DMS79 treated with DMSO at 0.1 percent for 48 hours (cell line): ENCODE measurements around the gene ADAMTS17.

ENCODE experiments used
- DNase-seq: peaks from one replicate; lab custom pipeline; 2025; lab: John Stamatoyannopoulos, UW

The ADAMTS17 gene

GRCh38 chr15:99999282-100000070, 342.3 kb downstream of the ADAMTS17 start:
- no peak for DNase-seq

- no peak for DNase-seq
Observed at GRCh38 chr15:99998661-99999101, 343.1 kb downstream of the ADAMTS17 start.

DNA sequence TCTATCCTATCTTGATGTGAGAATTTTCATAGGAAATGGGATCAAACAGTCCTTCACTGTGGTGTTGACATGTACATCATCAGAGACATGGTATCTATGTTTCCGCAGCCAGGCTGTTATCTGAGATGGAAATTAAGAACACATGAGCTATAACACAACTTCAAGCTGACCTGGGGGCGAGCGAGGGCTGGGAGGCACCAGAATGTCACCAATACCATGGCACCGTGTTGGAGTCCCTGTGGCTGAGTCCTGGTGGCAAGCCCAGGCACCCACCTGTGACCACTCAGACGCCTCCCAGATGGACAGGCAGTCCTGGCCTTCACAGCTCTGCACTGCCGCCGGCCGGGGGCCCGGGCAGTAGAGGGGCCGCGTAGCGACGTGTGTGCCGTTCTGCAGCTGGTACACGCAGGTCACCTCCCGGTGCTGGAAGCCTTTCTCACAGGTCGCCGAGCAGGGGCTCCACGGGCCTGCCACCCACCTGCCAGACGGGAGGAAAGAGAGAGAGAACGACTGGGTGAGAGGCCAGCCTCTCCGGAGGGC, 344.6 kb downstream of the ADAMTS17 start:
- no peak for DNase-seq

DNA sequence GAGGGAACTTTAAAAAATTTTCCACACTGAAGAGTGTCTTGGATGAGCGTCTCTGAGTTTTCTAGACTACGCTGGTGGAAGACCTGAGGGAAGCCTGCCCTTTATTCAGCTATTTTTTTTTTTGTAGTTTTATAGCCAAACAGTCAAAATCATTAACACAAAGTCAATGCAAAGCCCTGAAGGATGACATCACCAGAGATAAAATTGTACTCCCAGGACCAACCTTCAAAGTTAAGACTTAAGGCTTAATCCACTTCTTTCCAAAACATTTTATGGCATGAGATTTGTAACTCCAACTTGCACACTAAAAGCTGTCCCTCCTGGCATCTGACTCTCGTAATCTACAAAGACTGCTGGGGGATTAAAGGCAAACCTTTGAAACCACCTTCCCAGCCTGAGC, 345.1 kb downstream of the ADAMTS17 start:
- DNase-seq, result no peak

DNA sequence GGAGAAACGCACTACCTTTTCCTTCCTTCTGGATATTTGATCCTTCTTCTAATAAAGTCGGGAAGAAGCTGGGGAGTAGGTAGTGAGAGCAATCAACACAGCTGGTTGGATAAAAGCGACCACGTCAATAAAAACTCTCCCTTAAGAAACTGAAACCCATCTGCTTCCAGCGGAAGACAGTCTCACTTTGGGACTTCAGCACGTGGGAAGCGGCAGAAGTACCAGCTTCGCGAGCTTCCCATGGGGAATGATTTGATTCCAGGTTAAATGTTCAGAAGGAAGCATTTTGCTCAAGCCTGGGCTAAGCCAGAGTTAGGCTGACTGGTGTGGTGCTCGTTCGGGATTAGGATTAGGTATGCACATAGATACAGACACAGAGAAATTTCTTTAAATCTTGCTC, 346.2 kb downstream of the ADAMTS17 start:
- DNase-seq, result no peak

DNA sequence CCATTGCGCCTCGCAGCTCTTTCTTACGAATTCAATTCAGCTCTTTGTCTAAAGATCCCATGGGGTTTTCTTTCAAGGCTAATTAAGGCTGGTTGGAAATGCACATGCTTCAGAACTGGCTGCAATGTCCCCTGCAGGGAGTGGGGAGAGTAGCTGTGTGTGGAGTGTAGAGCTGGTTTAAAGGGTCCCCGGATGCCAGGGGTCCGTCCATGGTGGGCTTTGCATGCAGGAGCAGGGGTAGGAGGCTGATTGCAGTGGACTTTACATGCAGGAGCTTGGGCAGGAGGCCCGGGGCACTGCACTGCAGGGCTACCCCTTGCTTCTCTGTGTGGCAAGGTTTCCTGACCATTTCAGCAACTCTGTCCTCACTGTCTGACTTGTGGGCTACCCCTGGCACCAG, 346.9 kb downstream of the ADAMTS17 start:
- no peak for DNase-seq

DNA sequence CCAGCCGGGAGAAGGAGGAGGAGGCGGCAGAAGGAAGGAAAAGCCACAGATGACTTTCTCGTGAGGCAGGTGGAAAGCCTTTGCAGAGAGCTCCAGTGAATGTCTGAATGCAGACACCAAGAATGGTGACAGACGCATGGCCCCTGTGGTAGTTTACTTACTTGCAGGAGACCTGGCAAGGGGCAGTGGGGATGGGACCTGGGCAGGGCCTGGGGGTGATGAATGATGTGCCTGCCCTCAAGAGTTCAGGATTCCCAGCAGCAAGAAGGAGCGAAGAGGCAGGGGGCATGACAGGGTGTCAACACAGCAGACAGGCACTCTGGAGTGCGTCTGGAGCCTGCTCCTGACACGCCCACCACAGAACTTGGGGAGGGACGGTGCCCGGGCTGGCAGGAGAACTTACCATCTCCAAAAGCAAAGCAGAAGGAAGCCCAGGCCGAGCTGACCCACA, 348.1 kb downstream of the ADAMTS17 start:
- DNase-seq, result no peak

- no peak for DNase-seq
Observed at GRCh38 chr15:99993262-99993661, 348.5 kb downstream of the ADAMTS17 start.

DNA sequence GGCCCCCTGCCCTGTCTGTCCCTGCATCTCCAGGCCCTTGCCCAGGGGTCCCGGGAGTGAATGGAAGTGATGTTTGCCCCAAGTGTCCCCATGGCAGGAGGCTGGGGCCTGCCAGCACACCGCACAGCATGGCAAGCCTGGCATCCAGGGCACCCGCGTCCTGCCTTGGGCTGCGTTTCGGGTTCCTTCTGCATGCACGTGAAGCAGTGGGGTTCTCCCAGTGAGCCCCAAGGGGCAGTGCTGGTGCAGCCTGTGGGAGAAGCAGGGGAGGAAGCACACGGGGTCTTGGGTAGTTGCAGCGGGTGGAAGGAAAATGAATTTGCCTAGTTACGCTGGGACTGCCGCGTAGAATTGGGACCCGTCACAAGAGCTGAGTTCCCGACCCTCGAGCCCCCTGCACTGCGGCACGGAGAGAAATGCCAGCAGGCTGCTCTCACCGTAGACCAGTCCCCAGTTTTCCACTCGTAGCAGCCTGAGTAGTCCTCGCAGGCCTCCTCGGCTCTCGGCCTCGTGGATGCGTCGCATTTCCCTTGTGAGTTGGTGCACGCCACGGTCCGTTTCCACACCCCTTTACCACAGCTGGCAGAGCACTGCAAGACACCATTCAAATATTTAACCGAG, 349.1 kb downstream of the ADAMTS17 start:
- DNase-seq, result no peak

DNA sequence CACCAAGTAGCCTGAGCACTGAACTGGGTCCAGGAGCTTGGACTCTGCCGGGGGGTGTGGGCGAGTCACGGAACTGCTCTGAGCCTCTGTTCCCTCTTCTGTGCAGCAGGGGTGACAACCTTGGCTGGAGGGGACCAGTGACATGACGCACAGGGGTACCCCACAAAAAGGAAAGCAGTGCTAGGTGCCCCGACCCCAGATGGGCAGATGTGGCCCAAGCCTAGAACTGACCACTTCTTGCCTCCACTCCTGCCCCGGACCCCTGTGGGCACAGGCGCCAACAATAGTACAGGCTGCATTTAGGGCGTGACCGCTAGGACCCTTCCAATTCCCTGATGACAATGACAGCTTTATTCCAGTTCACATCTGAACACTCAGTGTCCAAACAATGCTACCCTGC, 352.7 kb downstream of the ADAMTS17 start:
- no peak for DNase-seq

GRCh38 chr15:99987701-99988100, 354.1 kb downstream of the ADAMTS17 start:
- DNase-seq, result no peak

DNA sequence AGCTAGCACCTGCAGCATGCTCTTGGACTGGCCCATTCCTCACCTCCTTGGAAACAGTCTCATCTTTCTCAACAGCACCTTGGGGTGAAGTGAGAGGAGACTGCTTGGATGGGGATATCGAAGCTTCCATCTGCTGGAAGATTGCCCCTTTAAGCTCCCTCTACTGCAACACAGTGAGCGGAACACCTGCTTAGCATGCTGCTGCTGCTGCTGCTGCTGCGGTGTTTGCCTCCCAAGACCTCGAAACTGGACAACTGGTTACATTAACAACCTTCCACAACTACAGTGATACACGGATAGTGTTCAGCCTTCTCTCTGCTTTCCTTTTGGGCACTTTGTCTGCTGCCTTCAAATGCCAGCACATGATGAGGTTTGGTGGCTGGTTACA, 354.7 kb downstream of the ADAMTS17 start:
- DNase-seq, result no peak

- no peak for DNase-seq
Observed at GRCh38 chr15:99986297-99987118, 355.3 kb downstream of the ADAMTS17 start.

GRCh38 chr15:99985878-99986277, 355.9 kb downstream of the ADAMTS17 start:
- DNase-seq, result no peak

GRCh38 chr15:99984491-99985243, 357.1 kb downstream of the ADAMTS17 start:
- no peak for DNase-seq

GRCh38 chr15:99983886-99984286, 357.9 kb downstream of the ADAMTS17 start:
- no peak for DNase-seq

GRCh38 chr15:99983171-99983885, 358.4 kb downstream of the ADAMTS17 start:
- no peak for DNase-seq

GRCh38 chr15:99982662-99983061, 359.1 kb downstream of the ADAMTS17 start:
- DNase-seq, result no peak

- DNase-seq, result no peak
Observed at GRCh38 chr15:99981839-99982658, 359.7 kb downstream of the ADAMTS17 start.

DNA sequence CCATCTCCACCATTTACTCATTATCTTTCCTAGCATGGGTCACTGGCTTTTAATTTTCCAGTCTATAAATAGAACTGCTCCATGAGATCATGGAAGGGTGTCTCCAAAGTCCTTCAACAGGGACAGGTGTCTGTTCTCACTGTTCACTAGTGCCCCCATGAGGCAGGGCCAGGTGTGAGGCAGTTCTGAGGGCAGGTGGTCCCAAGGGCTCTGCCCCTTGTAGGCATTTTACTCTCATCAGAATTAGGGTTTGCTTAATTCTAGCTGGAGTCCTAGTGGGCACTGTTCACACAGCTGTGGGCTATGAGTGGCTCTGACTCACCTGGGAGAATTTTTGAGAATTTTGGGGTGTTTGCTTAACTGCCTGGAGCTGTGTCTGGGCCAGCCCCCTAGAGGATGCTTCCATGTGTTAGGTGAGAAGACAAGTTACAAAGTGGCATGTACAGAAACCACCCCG, 360.6 kb downstream of the ADAMTS17 start:
- no peak for DNase-seq
